Measurements from ENCODE around the gene MRGPRE. TPM values are rescaled to one million over a fixed set of nuclear protein-coding genes. Genes with fewer than 3 reads are reported as not detected.

Gene MRGPRE
- total RNA-seq, 3 donors from 2014 or later, result 1.2 TPM; not detected in 2

- intact Hi-C loops (cut with DNase I, micrococcal nuclease), result no loop called here
- peak in 2 of 3 donors; percentile 1 to 17 for DNase-seq
- no peak for TF ChIP-seq CTCF (IDR thresholded peaks at IDR 0.05)
- no peaks in the 10 kb centered on the region for H3K4me1 ChIP-seq (ENCODE audit: low read depth)
- no peak for ATAC-seq
- no peaks in the 10 kb centered on the region for H3K9me3 ChIP-seq
- H3K4me3 ChIP-seq, result no peak overlapping the region
- no peaks in the 10 kb centered on the region for H3K36me3 ChIP-seq (ENCODE audit: low read depth)
Measured at GRCh38 chr11:3206156-3206921, 25.9 kb downstream of the MRGPRE start.

- DNase-seq (peak in 2 of 3 donors; percentile 14 to 24), ATAC-seq (no peak)
- Histone ChIP-seq H3K4me1 (ENCODE audit: low read depth) (no peaks in the 10 kb centered on the region), H3K9me3 (no peaks in the 10 kb centered on the region), H3K36me3 (ENCODE audit: low read depth) (no peaks in the 10 kb centered on the region), H3K4me3 (no peak overlapping the region)
- intact Hi-C loops (cut with DNase I, micrococcal nuclease), result no loop called here
- no peak for TF ChIP-seq CTCF (IDR thresholded peaks at IDR 0.05)
Measured at GRCh38 chr11:3205261-3206155, 26.7 kb downstream of the MRGPRE start.

GRCh38 chr11:3204141-3205015 is 27.8 kb downstream of the MRGPRE start:
- no peak for TF ChIP-seq CTCF (IDR thresholded peaks at IDR 0.05)
- no peaks in the 10 kb centered on the region for H3K4me1 ChIP-seq (ENCODE audit: low read depth)
- DNase-seq (peak in 2 of 3 donors; percentile 14 to 46), ATAC-seq (peak; percentile 32)
- H3K4me3 ChIP-seq, result no peak overlapping the region
- H3K9me3 ChIP-seq, result no peaks in the 10 kb centered on the region
- intact Hi-C loops (cut with DNase I, micrococcal nuclease), result no loop called here
- no peaks in the 10 kb centered on the region for H3K36me3 ChIP-seq (ENCODE audit: low read depth)

GRCh38 chr11:3203221-3204043 is 28.8 kb downstream of the MRGPRE start:
- H3K9me3 ChIP-seq, result no peaks in the 10 kb centered on the region
- DNase-seq (peak in 2 of 3 donors; percentile 14 to 32), ATAC-seq (peak; percentile 46)
- H3K4me3 ChIP-seq, result no peak overlapping the region
- no peaks in the 10 kb centered on the region for H3K36me3 ChIP-seq (ENCODE audit: low read depth)
- TF ChIP-seq CTCF (IDR thresholded peaks at IDR 0.05), result no peak
- intact Hi-C loops (cut with DNase I, micrococcal nuclease), result no loop called here
- H3K4me1 ChIP-seq (ENCODE audit: low read depth), result no peaks in the 10 kb centered on the region
